AG04450 (cell line): ENCODE measurements around the gene RPH3AL. TPM values are rescaled to one million over a fixed set of nuclear protein-coding genes. Genes with fewer than 3 reads are reported as not detected.

ENCODE experiments used
- CTCF ChIA-PET: fragments of 300-600, 350-600 bp; formaldehyde crosslinking; extraction: SDS; loops from one replicate; lab custom pipeline; 2022; ENCODE audit warnings: antibody characterized with exemption, inconsistent platforms; lab: Charles Lee
- POLR2A ChIA-PET: fragments of 350-600 bp; formaldehyde crosslinking; extraction: SDS; loops from one replicate; lab custom pipeline; 2021; ENCODE audit warnings: antibody characterized with exemption, inconsistent platforms; lab: Yijun Ruan, JAX
- DNase-seq: peaks from one replicate; pipeline ENCODE4 v3.0.0-alpha.2; 2011; ENCODE audit warnings: low read depth, low spot score
- H3K27ac ChIP-seq: one replicate; pipeline ENCODE4 v1.5.1; 2012; ENCODE audit warnings: low read depth, low read length, control low read depth
- H3K27me3 ChIP-seq: one replicate; pipeline ENCODE4 v1.6.0; 2012; ENCODE audit warnings: low read length; ENCODE audit not compliant: control insufficient read depth, insufficient read depth
- H3K4me3 ChIP-seq: 2 replicates; pipeline ENCODE4 v1.5.1; 2011; ENCODE audit warnings: mild to moderate bottlenecking, low read depth, low read length, control low read depth
- H3K9me3 ChIP-seq: 2 replicates; pipeline ENCODE4 v1.5.1; 2012; ENCODE audit warnings: low read length; ENCODE audit not compliant: control insufficient read depth, insufficient read depth
- polyA plus RNA-seq: library from polyadenylated mRNA; depleted of rRNA; stranded (reverse); fragments of >200 nt; gene quantifications from 2 replicates; pipeline ENCODE4 v1.2.3, GENCODE V29; 2011
- TF ChIP-seq, protein P1 (sequence below): IDR thresholded peaks from 2 replicates; pipeline ENCODE4 v1.5.1; 2011; ENCODE audit warnings: low read depth, low read length, control low read depth, inconsistent platforms

RPH3AL gene
- polyA plus RNA-seq, 1 experiment: 1.3 TPM

DNA sequence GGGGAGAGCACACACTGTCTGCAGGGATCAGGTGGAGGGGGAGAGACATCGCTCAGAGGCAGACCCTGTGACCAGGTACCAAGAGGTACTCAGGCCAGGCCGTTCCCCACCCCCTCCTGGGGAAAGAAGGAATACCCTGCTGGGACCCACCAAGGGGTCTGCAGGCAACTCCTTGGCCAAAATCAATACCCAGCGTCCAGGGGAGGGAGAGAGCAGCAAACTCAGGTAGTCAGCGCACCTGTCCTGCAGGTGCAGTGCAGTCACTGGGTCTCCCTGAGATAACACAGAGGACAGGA lies 113.7 kb downstream of the RPH3AL start:
- H3K27me3 ChIP-seq: peaks cover 3% of the 10 kb centered on the region
- DNase-seq: no peak
- no peak overlapping the region for H3K4me3 ChIP-seq
- CTCF ChIA-PET: no interaction called here
- peaks cover 9% of the 10 kb centered on the region; the same call in 1 of the 2 replicates for H3K9me3 ChIP-seq
- POLR2A ChIA-PET: no interaction called here
- H3K27ac ChIP-seq: no peak overlapping the region
- TF ChIP-seq, protein P1, sequence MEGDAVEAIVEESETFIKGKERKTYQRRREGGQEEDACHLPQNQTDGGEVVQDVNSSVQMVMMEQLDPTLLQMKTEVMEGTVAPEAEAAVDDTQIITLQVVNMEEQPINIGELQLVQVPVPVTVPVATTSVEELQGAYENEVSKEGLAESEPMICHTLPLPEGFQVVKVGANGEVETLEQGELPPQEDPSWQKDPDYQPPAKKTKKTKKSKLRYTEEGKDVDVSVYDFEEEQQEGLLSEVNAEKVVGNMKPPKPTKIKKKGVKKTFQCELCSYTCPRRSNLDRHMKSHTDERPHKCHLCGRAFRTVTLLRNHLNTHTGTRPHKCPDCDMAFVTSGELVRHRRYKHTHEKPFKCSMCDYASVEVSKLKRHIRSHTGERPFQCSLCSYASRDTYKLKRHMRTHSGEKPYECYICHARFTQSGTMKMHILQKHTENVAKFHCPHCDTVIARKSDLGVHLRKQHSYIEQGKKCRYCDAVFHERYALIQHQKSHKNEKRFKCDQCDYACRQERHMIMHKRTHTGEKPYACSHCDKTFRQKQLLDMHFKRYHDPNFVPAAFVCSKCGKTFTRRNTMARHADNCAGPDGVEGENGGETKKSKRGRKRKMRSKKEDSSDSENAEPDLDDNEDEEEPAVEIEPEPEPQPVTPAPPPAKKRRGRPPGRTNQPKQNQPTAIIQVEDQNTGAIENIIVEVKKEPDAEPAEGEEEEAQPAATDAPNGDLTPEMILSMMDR: no peak

DNA sequence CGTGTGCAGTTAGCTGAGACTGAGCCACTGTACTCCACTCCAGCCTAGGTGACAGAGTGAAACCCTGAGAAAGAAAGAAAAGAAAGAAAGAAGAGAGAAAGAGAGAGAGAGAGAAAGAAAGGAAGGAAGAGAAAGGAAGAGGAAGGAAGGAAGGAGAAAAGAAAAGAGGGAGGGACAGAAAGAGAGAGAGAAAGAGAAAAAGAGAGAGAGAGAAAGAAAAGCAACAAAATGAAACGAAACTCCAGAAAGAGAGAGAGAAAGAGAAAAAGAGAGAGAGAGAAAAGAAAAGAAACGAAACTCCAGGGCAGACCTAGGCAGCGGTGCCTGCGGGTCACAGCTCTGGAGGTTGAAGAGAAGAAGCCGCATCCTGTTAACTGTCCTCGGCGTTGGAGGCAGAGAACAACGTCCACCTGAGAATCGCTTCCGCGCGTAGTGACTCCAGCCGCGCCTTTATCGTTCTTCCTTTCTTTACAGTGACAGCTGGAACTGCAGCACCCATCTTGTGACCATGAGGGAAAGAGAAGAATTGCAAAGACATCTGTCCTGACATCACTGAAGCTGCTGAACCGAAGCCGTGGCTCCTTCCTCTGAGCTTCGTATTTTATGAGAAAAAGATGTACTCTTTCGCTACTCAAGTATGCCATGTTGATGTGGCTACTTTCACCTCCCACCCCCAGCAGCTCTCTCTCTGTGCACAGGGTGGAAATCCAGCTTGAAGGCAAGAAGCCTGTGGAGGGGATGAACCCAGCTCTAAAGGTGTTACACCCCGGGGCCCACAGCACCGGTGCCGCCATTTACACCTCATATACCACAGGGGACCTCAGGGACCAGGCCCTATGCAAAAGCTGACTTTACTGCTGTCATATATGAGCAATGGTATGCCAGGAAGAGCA lies 114.3 kb downstream of the RPH3AL start:
- POLR2A ChIA-PET: interaction anchor here (0.7 kb wide), 1 partner anchor 1643 kb away, joined by 4 read pairs; no protein-coding TSS in a partner anchor

DNA sequence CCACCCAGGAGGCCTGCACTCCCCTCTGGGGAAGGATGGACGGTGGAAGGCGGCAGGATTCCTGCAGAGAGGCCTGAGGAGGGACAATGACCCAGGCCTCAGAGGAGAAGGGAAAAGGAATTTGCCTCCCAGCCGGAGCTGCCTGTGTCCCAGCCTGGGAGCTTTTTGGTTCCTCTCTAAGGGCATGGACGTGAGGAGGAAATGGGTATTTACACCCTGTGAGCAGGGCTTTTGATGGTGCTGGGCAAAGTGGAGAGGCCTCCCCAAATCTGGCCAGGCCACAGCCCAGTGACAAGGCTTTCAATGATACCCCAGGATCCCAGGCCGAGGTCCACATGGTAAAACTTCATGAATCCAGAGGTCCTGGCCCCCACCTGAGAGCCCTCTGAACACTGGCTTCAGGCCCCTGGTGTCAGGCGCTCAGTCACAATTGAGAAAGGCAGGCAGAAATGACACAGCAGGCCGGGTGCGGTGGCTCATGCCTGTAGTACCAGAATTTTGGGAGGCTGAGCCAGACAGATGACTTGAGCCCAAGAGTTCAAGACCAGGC lies 115.1 kb downstream of the RPH3AL start:
- Histone ChIP-seq H3K4me3 (no peak overlapping the region), H3K9me3 (peaks cover 9% of the 10 kb centered on the region; the same call in 1 of the 2 replicates), H3K27me3 (peaks cover 6% of the 10 kb centered on the region), H3K27ac (no peak overlapping the region)
- TF ChIP-seq, protein P1: no peak
- ChIA-PET CTCF (no interaction called here), POLR2A (interaction anchor here (0.7 kb wide), 1 partner anchor 1644 kb away, joined by 4 read pairs; no protein-coding TSS in a partner anchor)
- DNase-seq: no peak

More for the DNA sequence above, 114.3 kb downstream of the RPH3AL start:
- H3K4me3 ChIP-seq: no peak overlapping the region
- TF ChIP-seq, protein P1: no peak
- H3K27me3 ChIP-seq: peaks cover 3% of the 10 kb centered on the region
- CTCF ChIA-PET: no interaction called here
- H3K9me3 ChIP-seq: peaks cover 9% of the 10 kb centered on the region; the same call in 1 of the 2 replicates
- no peak for DNase-seq
- H3K27ac ChIP-seq: no peak overlapping the region

DNA sequence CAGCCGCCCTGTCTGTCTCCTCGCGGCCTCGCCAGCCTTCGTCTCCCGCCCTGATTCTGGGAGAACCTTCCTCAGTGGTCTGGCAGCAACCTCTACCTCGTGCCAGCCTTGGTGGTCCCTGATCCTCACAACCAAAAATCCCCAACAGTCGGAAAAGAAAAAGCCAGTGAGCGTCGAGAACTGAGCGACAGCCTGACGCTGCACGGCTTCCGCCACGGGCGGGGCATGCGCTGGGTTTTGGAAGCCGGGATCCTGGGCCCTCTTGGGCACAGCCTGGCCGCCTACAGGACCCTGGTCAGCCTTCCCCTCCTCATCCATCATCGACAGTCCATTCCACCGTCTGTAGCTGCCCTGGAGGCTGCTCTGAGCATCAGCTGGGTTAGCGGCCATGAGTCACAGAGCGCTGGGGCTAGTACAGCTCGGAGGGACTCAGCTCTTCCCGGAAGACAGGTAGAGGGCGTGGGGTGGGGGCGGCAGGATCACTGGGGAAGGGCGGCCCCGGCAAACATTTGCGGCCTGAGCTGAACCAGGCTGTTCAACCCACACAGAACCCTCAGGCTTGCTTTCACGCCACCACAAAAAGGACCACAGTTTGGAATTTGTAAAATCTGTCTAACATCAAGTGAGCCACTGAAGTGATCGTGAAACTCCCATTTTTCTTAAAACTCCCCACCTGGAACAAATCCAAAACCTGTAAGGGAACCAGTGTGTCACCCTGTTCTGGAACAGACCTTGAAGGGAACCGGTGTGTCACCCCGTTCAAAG lies 115.8 kb downstream of the RPH3AL start:
- Histone ChIP-seq H3K27ac (no peak overlapping the region), H3K27me3 (peaks cover 10% of the 10 kb centered on the region), H3K4me3 (no peak overlapping the region), H3K9me3 (peaks cover 9% of the 10 kb centered on the region; the same call in 1 of the 2 replicates)
- ChIA-PET POLR2A (no interaction called here), CTCF (no interaction called here)
- no peak for DNase-seq
- TF ChIP-seq, protein P1: no peak
